PC-3 (cell line): Measurements from ENCODE around the gene UBE2E2. TPM values are rescaled to one million over a fixed set of nuclear protein-coding genes. Genes with fewer than 3 reads are reported as not detected.

Experiments used
- ATAC-seq: fragments of 200-7000 bp; cut with Tn5 transposase; 2 replicates; pipeline ENCODE4 v1.9.1; 2020; ENCODE audit warnings: mild to moderate bottlenecking, moderate library complexity
- BruUV-seq: library from RNA; stranded (reverse); fragments of 400-500 nt; replicated peaks from 2 replicates; lab custom pipeline; 2021; lab: Mats Ljungman, UMichigan
- CTCF ChIA-PET: fragments of 300-600 bp; sonication (Branson Sonifier 250); formaldehyde crosslinking; loops from one replicate; lab custom pipeline; 2022; ENCODE audit warnings: antibody characterized with exemption; lab: Charles Lee
- POLR2A ChIA-PET: fragments of 300-600 bp; sonication (Branson Sonifier 250); formaldehyde crosslinking; loops from one replicate; lab custom pipeline; 2022; ENCODE audit warnings: antibody characterized with exemption; ENCODE audit not compliant: unreplicated experiment; lab: Charles Lee
- DNase-seq: peaks from one replicate; pipeline ENCODE4 v3.0.0-alpha.2; 2015
- H2AFZ ChIP-seq: fragments of 300-600 bp; sonication (generic); 2 replicates; pipeline ENCODE4 v1.6.0; 2016; ENCODE audit warnings: antibody characterized with exemption, low read length
- H3F3A ChIP-seq: fragments of 300-600 bp; sonication (generic); one replicate; pipeline ENCODE4 v1.6.0; 2017; ENCODE audit warnings: antibody characterized with exemption, low read length, control low read depth, mild to moderate bottlenecking; ENCODE audit not compliant: unreplicated experiment
- H3K27ac ChIP-seq: fragments of 300-600 bp; sonication (generic); 2 replicates; pipeline ENCODE4 v1.5.1; 2016; ENCODE audit warnings: mild to moderate bottlenecking, low read length
- H3K27me3 ChIP-seq: fragments of 300-600 bp; sonication (generic); 2 replicates; pipeline ENCODE4 v1.6.1; 2016; ENCODE audit warnings: low read length, mixed read lengths
- H3K36me3 ChIP-seq: fragments of 300-600 bp; sonication (generic); 2 replicates; pipeline ENCODE4 v1.6.1; 2016; ENCODE audit warnings: low read depth, mixed run types, low read length, mixed read lengths
- H3K4me1 ChIP-seq: fragments of 300-600 bp; sonication (generic); 2 replicates; pipeline ENCODE4 v1.5.1; 2016; ENCODE audit warnings: low read length; ENCODE audit not compliant: insufficient read depth
- H3K4me2 ChIP-seq: fragments of 300-600 bp; sonication (generic); 2 replicates; pipeline ENCODE4 v1.6.0; 2016; ENCODE audit warnings: low read length
- H3K4me3 ChIP-seq: fragments of 300-600 bp; sonication (generic); 2 replicates; pipeline ENCODE4 v1.5.1; 2016; ENCODE audit warnings: mild to moderate bottlenecking, low read length, mixed read lengths
- H3K79me2 ChIP-seq: fragments of 300-600 bp; sonication (generic); 2 replicates; pipeline ENCODE4 v1.6.1; 2017; ENCODE audit warnings: low read length, mixed read lengths
- H3K9ac ChIP-seq: fragments of 300-600 bp; sonication (generic); 2 replicates; pipeline ENCODE4 v1.6.0; 2016; ENCODE audit warnings: mild to moderate bottlenecking, low read length
- H3K9me2 ChIP-seq: fragments of 300-600 bp; sonication (generic); replicated peaks from 2 replicates; pipeline ENCODE4 v1.6.1; 2016; ENCODE audit warnings: mixed run types, low read length, mixed read lengths
- H3K9me3 ChIP-seq: fragments of 300-600 bp; sonication (generic); 2 replicates; pipeline ENCODE4 v1.6.1; 2016; ENCODE audit warnings: low read length, mixed read lengths
- H4K20me1 ChIP-seq: fragments of 300-600 bp; sonication (generic); 2 replicates; pipeline ENCODE4 v1.6.1; 2016; ENCODE audit warnings: low read length, mixed read lengths
- EZH2 ChIP-seq: fragments of 300-600 bp; sonication (generic); IDR thresholded peaks from one replicate; pipeline ENCODE4 v1.6.1; 2017; ENCODE audit warnings: antibody characterized with exemption, mild to moderate bottlenecking, low read length; ENCODE audit not compliant: unreplicated experiment
- EZH2phosphoT487 ChIP-seq: fragments of 300-600 bp; sonication (generic); IDR thresholded peaks from 2 replicates; pipeline ENCODE4 v1.6.1; 2018; ENCODE audit warnings: mild to moderate bottlenecking, antibody characterized with exemption, low read length, borderline replicate concordance
- intact Hi-C: fragments of 100-400 bp; cut with micrococcal nuclease; formaldehyde crosslinking; loops from 2 replicates; pipeline ENCODE4 v1.9.0; 2023
- total RNA-seq: library from RNA; depleted of rRNA; stranded (reverse); fragments of >200 nt; gene quantifications from 2 replicates; pipeline ENCODE4 v1.2.3, GENCODE V29; 2014
- TF ChIP-seq, protein P1 (sequence below): fragments of 300-600 bp; sonication (generic); conservative IDR thresholded peaks from 2 replicates; pipeline ENCODE4 v1.5.1; 2017; ENCODE audit warnings: antibody characterized with exemption, low read depth, mild to moderate bottlenecking, low read length

Gene UBE2E2
- total RNA-seq, 1 experiment from 2014 or later = 25.6 TPM

GRCh38 chr3:23489300-23490158 lies 286.4 kb downstream of the UBE2E2 start:
- H3K9ac ChIP-seq = peak overlapping the region; percentile 63
- H2AFZ ChIP-seq = no peak overlapping the region
- BruUV-seq = no TSS peak
- CTCF ChIA-PET = no interaction called here
- H3K27ac ChIP-seq = peak overlapping the region; percentile 76
- TF ChIP-seq EZH2phosphoT487 = no peak
- TF ChIP-seq EZH2 = no peak
- TF ChIP-seq, protein P1, sequence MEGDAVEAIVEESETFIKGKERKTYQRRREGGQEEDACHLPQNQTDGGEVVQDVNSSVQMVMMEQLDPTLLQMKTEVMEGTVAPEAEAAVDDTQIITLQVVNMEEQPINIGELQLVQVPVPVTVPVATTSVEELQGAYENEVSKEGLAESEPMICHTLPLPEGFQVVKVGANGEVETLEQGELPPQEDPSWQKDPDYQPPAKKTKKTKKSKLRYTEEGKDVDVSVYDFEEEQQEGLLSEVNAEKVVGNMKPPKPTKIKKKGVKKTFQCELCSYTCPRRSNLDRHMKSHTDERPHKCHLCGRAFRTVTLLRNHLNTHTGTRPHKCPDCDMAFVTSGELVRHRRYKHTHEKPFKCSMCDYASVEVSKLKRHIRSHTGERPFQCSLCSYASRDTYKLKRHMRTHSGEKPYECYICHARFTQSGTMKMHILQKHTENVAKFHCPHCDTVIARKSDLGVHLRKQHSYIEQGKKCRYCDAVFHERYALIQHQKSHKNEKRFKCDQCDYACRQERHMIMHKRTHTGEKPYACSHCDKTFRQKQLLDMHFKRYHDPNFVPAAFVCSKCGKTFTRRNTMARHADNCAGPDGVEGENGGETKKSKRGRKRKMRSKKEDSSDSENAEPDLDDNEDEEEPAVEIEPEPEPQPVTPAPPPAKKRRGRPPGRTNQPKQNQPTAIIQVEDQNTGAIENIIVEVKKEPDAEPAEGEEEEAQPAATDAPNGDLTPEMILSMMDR = no peak
- no peaks in the 10 kb centered on the region for H4K20me1 ChIP-seq
- no peaks in the 10 kb centered on the region for H3K79me2 ChIP-seq
- POLR2A ChIA-PET = interaction anchor here (0.5 to 0.6 kb wide), 3 partner anchors 22 to 512 kb away, joined by 5 to 17 read pairs (median 8); no protein-coding TSS in a partner anchor
- no peaks in the 10 kb centered on the region for H3F3A ChIP-seq
- H3K4me2 ChIP-seq = peak overlapping the region; percentile 68
- H3K36me3 ChIP-seq = no peaks in the 10 kb centered on the region; the same call in 1 of the 2 replicates
- intact Hi-C loops = no loop called here
- H3K9me2 ChIP-seq = no peaks in the 10 kb centered on the region
- no peaks in the 10 kb centered on the region for H3K27me3 ChIP-seq
- no peaks in the 10 kb centered on the region for H3K9me3 ChIP-seq
- ATAC-seq = peak; percentile 76
- peak; percentile 41 for DNase-seq
- peaks cover 22% of the 10 kb centered on the region for H3K4me1 ChIP-seq
- peak overlapping the region; percentile 17; the same call in 1 of the 2 replicates for H3K4me3 ChIP-seq

DNA sequence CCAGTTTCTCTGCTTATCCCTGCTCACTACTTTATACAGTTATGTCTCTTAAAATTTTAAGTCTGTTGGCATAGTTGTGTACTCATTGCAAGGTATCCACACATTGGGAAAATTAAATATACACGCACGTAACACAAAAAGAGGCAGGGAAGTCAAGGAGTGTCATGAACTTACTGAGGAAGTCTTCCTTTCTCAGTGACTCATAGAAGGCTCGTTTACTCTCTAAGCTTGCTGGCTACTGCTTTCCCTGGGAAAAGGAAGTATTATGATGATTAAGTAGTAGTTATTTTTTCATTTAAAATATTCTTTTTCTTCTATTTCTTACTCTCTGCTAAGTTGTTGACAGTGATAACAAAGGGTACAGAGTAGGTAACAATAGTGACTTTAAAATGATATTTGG lies 287.3 kb downstream of the UBE2E2 start:
- H3K4me1 ChIP-seq = peaks cover 25% of the 10 kb centered on the region
- no peaks in the 10 kb centered on the region for H3K27me3 ChIP-seq
- intact Hi-C loops = no loop called here
- H4K20me1 ChIP-seq = no peaks in the 10 kb centered on the region
- TF ChIP-seq, protein P1 = no peak
- TF ChIP-seq EZH2 (no peak), EZH2phosphoT487 (no peak)
- peak; percentile 78 for DNase-seq
- peak; percentile 97 for ATAC-seq
- BruUV-seq = no TSS peak
- H3K4me3 ChIP-seq = peak overlapping the region; percentile 17; the same call in 1 of the 2 replicates
- CTCF ChIA-PET = no interaction called here
- H3K27ac ChIP-seq = peak overlapping the region; percentile 76
- H3K79me2 ChIP-seq = no peaks in the 10 kb centered on the region
- peak overlapping the region; percentile 68 for H3K4me2 ChIP-seq
- peak overlapping the region; percentile 63 for H3K9ac ChIP-seq
- no peaks in the 10 kb centered on the region for H3K9me3 ChIP-seq
- no peaks in the 10 kb centered on the region for H3F3A ChIP-seq
- no peaks in the 10 kb centered on the region; the same call in 1 of the 2 replicates for H3K36me3 ChIP-seq
- H3K9me2 ChIP-seq = no peaks in the 10 kb centered on the region
- peak overlapping the region; percentile 37; the same call in 1 of the 2 replicates for H2AFZ ChIP-seq
- POLR2A ChIA-PET = interaction anchor here (0.6 kb wide), 1 partner anchor 330 kb away, joined by 5 read pairs; no protein-coding TSS in a partner anchor

- ChIA-PET CTCF (no interaction called here), POLR2A (no interaction called here)
- no peak overlapping the region for H3K4me2 ChIP-seq
- no peaks in the 10 kb centered on the region for H3K36me3 ChIP-seq
- no peaks in the 10 kb centered on the region for H3F3A ChIP-seq
- intact Hi-C loops = no loop called here
- H3K9ac ChIP-seq = no peak overlapping the region
- BruUV-seq = no TSS peak
- no peak overlapping the region for H3K27ac ChIP-seq
- no peaks in the 10 kb centered on the region for H3K9me3 ChIP-seq
- H3K4me1 ChIP-seq = peaks cover 31% of the 10 kb centered on the region
- no peaks in the 10 kb centered on the region for H3K9me2 ChIP-seq
- no peaks in the 10 kb centered on the region for H3K79me2 ChIP-seq
- no peak overlapping the region for H3K4me3 ChIP-seq
- ATAC-seq (no peak), DNase-seq (no peak)
- H4K20me1 ChIP-seq = no peaks in the 10 kb centered on the region
- TF ChIP-seq EZH2phosphoT487 (no peak), EZH2 (no peak)
- TF ChIP-seq, protein P1 = no peak
- H3K27me3 ChIP-seq = no peaks in the 10 kb centered on the region
- H2AFZ ChIP-seq = no peak overlapping the region
Measured at GRCh38 chr3:23492057-23492456, 288.9 kb downstream of the UBE2E2 start.
